Upper lobe of right lung (tissue), 1 donor: ENCODE measurements around the gene NPC1L1. TPM values are rescaled to one million over a fixed set of nuclear protein-coding genes. Genes with fewer than 3 reads are reported as not detected.

Source experiments
- ATAC-seq: fragments of 200-7000 bp; cut with Tn5 transposase; one replicate; pipeline ENCODE4 v1.9.1; 2020; ENCODE audit warnings: mild to moderate bottlenecking, moderate library complexity
- DNase-seq: peaks from one replicate; pipeline ENCODE4 v3.0.0-alpha.2; 2020
- H3K27ac ChIP-seq: fragments of 200-600 bp; one replicate; pipeline ENCODE4 v1.8.0; 2022
- H3K27me3 ChIP-seq: fragments of 200-600 bp; one replicate; pipeline ENCODE4 v1.8.0; 2022; ENCODE audit warnings: mild to moderate bottlenecking
- H3K36me3 ChIP-seq: fragments of 200-600 bp; one replicate; pipeline ENCODE4 v1.8.0; 2022
- H3K4me1 ChIP-seq: fragments of 200-600 bp; one replicate; pipeline ENCODE4 v1.8.0; 2022
- H3K4me3 ChIP-seq: fragments of 200-600 bp; one replicate; pipeline ENCODE4 v1.8.0; 2022; ENCODE audit warnings: mild to moderate bottlenecking
- H3K9me3 ChIP-seq: fragments of 200-600 bp; one replicate; pipeline ENCODE4 v1.8.0; 2022
- intact Hi-C: fragments of 100-400 bp; cut with DNase I; formaldehyde crosslinking; loops from one replicate; pipeline ENCODE4 v1.11.0; 2022
- total RNA-seq: library from RNA; stranded (reverse); fragmentation: NEBNext Ultra II Directional; extraction: Animal tissue kit (Norgen Biotek cat#: 25700); gene quantifications from one replicate; pipeline ENCODE4 v1.2.1, GENCODE V29; 2021
- TF ChIP-seq, protein P1 (sequence below): fragments of 200-600 bp; IDR thresholded peaks from one replicate; pipeline ENCODE4 v1.8.0; 2022; ENCODE audit warnings: antibody characterized with exemption
- donor health status: DM: no; HTN: yes; CAD: no; lungs with severe emphysema.

NPC1L1 gene
- total RNA-seq, 1 donor from 2014 or later = 0.17 TPM

DNA sequence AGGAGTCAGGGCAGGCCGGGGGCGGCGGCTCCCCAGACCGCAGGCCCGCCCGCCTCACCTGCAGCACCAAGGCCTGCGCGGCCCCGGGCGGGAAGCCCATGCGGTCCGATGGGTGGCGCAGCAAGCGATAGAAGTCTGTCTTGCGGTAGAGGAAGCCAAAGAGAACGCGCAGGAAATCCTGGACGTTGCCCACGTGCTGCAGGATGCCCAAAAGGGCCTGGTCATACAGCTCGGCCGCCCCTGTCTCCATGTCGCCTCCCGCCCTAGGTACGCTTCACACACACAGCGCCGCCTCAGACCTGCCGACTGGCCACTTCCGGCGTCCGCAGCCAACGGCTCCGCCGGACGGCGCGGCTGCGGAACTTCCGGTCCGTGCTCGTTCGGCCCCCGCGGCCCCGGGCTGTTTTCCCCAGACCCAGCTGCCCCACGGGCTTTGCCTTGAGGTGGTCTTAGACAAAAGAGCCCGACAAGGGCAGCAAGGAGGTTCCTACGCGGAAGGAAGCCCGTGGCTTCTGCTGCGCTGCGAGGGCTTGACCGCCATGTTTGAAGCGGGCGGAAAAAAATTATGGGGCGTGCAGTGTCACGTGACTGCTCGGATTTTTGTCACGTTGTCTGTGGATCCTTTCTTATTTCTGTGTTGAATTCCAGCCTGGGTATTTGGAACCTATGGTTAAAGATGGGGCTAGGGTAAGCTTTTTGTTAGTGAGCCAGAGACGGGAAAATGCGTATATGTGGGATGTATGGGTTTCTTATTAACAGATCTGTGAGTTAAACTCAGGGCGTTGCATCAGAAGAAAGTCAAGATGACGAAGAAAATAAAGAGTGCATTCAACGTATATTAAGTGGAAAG is 50.6 kb downstream of the NPC1L1 start, which contains the start of gene NUDCD3:
Gene NUDCD3, minus strand, starts transcription at position 308 of the 850 bp plus-strand sequence. Its CDS starts 58 bp downstream, at position 250.
- intact Hi-C loops = no loop called here
- TF ChIP-seq, protein P1, sequence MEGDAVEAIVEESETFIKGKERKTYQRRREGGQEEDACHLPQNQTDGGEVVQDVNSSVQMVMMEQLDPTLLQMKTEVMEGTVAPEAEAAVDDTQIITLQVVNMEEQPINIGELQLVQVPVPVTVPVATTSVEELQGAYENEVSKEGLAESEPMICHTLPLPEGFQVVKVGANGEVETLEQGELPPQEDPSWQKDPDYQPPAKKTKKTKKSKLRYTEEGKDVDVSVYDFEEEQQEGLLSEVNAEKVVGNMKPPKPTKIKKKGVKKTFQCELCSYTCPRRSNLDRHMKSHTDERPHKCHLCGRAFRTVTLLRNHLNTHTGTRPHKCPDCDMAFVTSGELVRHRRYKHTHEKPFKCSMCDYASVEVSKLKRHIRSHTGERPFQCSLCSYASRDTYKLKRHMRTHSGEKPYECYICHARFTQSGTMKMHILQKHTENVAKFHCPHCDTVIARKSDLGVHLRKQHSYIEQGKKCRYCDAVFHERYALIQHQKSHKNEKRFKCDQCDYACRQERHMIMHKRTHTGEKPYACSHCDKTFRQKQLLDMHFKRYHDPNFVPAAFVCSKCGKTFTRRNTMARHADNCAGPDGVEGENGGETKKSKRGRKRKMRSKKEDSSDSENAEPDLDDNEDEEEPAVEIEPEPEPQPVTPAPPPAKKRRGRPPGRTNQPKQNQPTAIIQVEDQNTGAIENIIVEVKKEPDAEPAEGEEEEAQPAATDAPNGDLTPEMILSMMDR = peak; percentile 26
- ATAC-seq = peak; percentile 97

DNA sequence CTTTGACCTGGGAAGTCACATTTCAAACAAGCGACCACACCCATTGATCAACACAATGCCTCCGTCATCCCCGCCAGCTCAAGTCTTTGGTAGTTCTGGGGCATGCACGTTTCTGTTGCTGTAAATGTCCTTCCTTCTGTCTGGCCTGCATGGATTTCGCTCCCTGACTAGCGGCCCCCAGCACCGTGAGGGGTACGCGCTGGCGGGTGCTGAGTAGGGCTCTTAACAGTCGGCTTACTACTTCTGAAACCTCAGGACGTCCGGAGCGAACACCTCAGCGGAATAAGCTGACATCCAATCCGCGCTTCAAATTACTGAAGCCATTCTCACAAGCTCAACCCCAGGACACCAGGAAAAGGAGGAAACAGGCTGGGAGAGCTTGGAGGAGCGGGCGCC is 51.2 kb downstream of the NPC1L1 start:
- DNase-seq (peak; percentile 65), ATAC-seq (peak; percentile 19)
- peaks cover 43% of the 10 kb centered on the region for H3K4me1 ChIP-seq
- H3K27ac ChIP-seq = peak overlapping the region; percentile 99
- peaks cover 3% of the 10 kb centered on the region for H3K36me3 ChIP-seq
- H3K9me3 ChIP-seq = no peaks in the 10 kb centered on the region
- TF ChIP-seq, protein P1 = no peak
- peaks cover 11% of the 10 kb centered on the region for H3K27me3 ChIP-seq
- H3K4me3 ChIP-seq = peak overlapping the region; percentile 84
- intact Hi-C loops = no loop called here

More for the DNA sequence above, 50.6 kb downstream of the NPC1L1 start, which contains the start of gene NUDCD3:
- Histone ChIP-seq H3K4me3 (peak within 1 kb of the TSS; percentile 84), H3K27me3 (peaks cover 11% of the 10 kb centered on the region), H3K4me1 (peaks cover 41% of the 10 kb centered on the region), H3K9me3 (no peaks in the 10 kb centered on the region), H3K27ac (peak within 1 kb of the TSS; percentile 99), H3K36me3 (no peaks in the 10 kb centered on the region)
- peak; percentile 93 for DNase-seq

DNA sequence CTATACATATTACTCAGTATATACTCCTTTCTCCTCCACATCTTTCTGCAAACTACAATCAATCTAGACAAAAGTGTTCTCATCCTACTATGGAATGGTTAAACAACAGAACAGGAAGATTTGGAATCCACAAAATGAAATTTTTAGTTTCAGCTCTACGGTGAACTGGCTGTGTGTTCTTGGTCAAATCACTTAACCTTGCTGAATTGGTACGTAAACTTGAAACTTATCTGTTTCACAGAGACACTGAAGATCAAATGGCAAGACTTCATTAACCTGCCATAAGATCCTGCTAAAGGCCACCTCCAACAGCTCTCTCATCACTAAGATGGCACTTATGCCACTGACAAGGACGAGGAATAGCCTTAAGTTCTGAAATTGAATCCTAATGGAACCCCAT is 52.2 kb downstream of the NPC1L1 start:
- Histone ChIP-seq H3K27ac (peak overlapping the region; percentile 99), H3K36me3 (peaks cover 13% of the 10 kb centered on the region), H3K4me1 (peaks cover 51% of the 10 kb centered on the region), H3K4me3 (peak overlapping the region; percentile 84), H3K9me3 (no peaks in the 10 kb centered on the region), H3K27me3 (peaks cover 7% of the 10 kb centered on the region)
- TF ChIP-seq, protein P1 = no peak
- intact Hi-C loops = no loop called here
- ATAC-seq (no peak), DNase-seq (no peak)

DNA sequence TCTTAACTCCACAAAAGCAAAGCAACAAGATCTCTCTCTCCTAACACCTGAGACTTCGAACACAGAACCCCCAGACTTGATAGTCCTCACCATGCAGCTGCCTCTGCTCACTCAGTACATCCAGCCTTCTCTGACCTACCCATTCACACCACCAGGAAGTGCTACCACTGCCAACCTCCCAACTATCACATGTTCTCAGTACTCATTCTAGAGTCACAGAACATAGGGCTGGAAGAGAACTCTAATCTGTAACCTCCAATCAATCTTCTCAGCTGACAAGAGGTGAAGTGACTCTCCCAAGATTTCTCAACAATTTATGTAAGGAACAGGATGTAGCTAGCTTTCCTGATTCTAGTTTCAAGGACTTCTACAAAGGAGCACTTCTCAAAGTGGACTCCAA is 54.4 kb downstream of the NPC1L1 start:
- peaks cover 51% of the 10 kb centered on the region for H3K4me1 ChIP-seq
- no peak overlapping the region for H3K4me3 ChIP-seq
- TF ChIP-seq, protein P1 = no peak
- H3K9me3 ChIP-seq = no peaks in the 10 kb centered on the region
- H3K36me3 ChIP-seq = peaks cover 35% of the 10 kb centered on the region
- intact Hi-C loops = no loop called here
- H3K27ac ChIP-seq = peak overlapping the region; percentile 30
- ATAC-seq (peak; percentile 73), DNase-seq (no peak)
- H3K27me3 ChIP-seq = no peaks in the 10 kb centered on the region

DNA sequence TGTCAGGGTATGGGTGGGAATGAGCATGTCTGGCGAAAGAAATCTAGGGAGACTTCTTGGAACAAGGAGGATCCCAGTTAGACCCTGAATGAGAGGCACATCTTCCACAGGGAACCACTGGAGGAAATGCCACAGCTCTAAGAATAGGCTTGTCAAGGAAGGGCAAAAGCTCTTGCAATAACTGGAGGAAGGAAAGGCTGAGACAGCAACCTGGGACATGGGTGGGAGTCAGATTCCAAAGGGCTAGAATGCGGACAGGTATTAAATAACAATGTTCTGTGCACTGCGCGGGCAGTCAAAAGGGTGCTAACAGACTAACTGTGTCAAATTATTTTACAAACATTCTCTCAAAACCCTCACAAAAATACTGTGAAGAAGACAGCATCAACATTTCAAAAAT is 55.1 kb downstream of the NPC1L1 start:
- peaks cover 42% of the 10 kb centered on the region for H3K36me3 ChIP-seq
- intact Hi-C loops = no loop called here
- DNase-seq = no peak
- ATAC-seq = no peak
- no peak overlapping the region for H3K4me3 ChIP-seq
- no peaks in the 10 kb centered on the region for H3K27me3 ChIP-seq
- TF ChIP-seq, protein P1 = no peak
- no peak overlapping the region for H3K27ac ChIP-seq
- H3K9me3 ChIP-seq = no peaks in the 10 kb centered on the region
- H3K4me1 ChIP-seq = peaks cover 51% of the 10 kb centered on the region
